Nephron (organoid): Measurements from ENCODE around the gene SLC27A4.

Source experiments
- H3K27ac Mint-ChIP-seq, 3 experiments: 2 replicates each; pipeline ENCODE4 v1.8.0; 2020; ENCODE audit warnings: mixed read lengths in 3 of 3, mild to moderate bottlenecking in 2 of 3, moderate library complexity in 1 of 3
- H3K27me3 Mint-ChIP-seq: 2 replicates; pipeline ENCODE4 v1.8.0; 2021; ENCODE audit warnings: low read depth, mild to moderate bottlenecking, moderate library complexity, mixed read lengths
- H3K36me3 Mint-ChIP-seq: 2 replicates; pipeline ENCODE4 v1.8.0; 2020; ENCODE audit warnings: low read depth, mixed read lengths
- H3K4me1 Mint-ChIP-seq: 2 replicates; pipeline ENCODE4 v1.8.0; 2020; ENCODE audit warnings: mixed read lengths
- H3K4me3 Mint-ChIP-seq, 3 experiments: 2 replicates each; pipeline ENCODE4 v1.8.0; 2020; ENCODE audit warnings: mild to moderate bottlenecking in 3 of 3, mixed read lengths in 3 of 3, moderate library complexity in 2 of 3
- H3K9me3 Mint-ChIP-seq: 2 replicates; pipeline ENCODE4 v1.8.0; 2020; ENCODE audit warnings: mixed read lengths
- CTCF ChIP-seq, 3 experiments: fragments of 200-600 bp; sonication (generic); IDR thresholded peaks; one replicate each; pipeline ENCODE4 v1.5.0; 2021; ENCODE audit warnings: antibody characterized with exemption in 3 of 3; ENCODE audit not compliant: unreplicated experiment in 3 of 3

Gene SLC27A4

GRCh38 chr9:128341435-128341849 lies 1.1 kb downstream of the SLC27A4 start:
- Mint-ChIP-seq H3K4me1 (peaks cover 6% of the 10 kb centered on the region), H3K27ac (peak overlapping the region; percentile 60 to 86 (median 72)), H3K9me3 (no peaks in the 10 kb centered on the region), H3K36me3 (peaks cover 13% of the 10 kb centered on the region), H3K4me3 (peak overlapping the region; percentile 95 to 97 (median 95)), H3K27me3 (no peaks in the 10 kb centered on the region)
- TF ChIP-seq CTCF (IDR thresholded peaks at IDR 0.05; ENCODE audit: unreplicated experiment in 3 of 3): peak; percentile 53 to 58 (median 54)

- Mint-ChIP-seq H3K4me3 (peak overlapping the region in 2 of 3 experiments; percentile 27 to 61), H3K27ac (no peak overlapping the region), H3K36me3 (peaks cover 17% of the 10 kb centered on the region), H3K9me3 (no peaks in the 10 kb centered on the region), H3K27me3 (no peaks in the 10 kb centered on the region), H3K4me1 (peaks cover 6% of the 10 kb centered on the region)
- TF ChIP-seq CTCF (IDR thresholded peaks at IDR 0.05; ENCODE audit: unreplicated experiment in 3 of 3): no peak
Observed at GRCh38 chr9:128342971-128343680, 2.8 kb downstream of the SLC27A4 start.

GRCh38 chr9:128343855-128344254 lies 3.5 kb downstream of the SLC27A4 start:
- Mint-ChIP-seq H3K27me3 (no peaks in the 10 kb centered on the region), H3K4me1 (peaks cover 6% of the 10 kb centered on the region), H3K4me3 (no peak overlapping the region), H3K9me3 (no peaks in the 10 kb centered on the region), H3K27ac (no peak overlapping the region), H3K36me3 (peaks cover 17% of the 10 kb centered on the region)
- no peak for TF ChIP-seq CTCF (IDR thresholded peaks at IDR 0.05; ENCODE audit: unreplicated experiment in 3 of 3)

GRCh38 chr9:128344931-128345605 lies 4.7 kb downstream of the SLC27A4 start:
- Mint-ChIP-seq H3K9me3 (no peaks in the 10 kb centered on the region), H3K4me1 (peaks cover 6% of the 10 kb centered on the region), H3K36me3 (peaks cover 23% of the 10 kb centered on the region), H3K4me3 (no peak overlapping the region), H3K27me3 (no peaks in the 10 kb centered on the region), H3K27ac (no peak overlapping the region)
- TF ChIP-seq CTCF (IDR thresholded peaks at IDR 0.05; ENCODE audit: unreplicated experiment in 3 of 3): no peak

GRCh38 chr9:128349125-128349524 lies 8.8 kb downstream of the SLC27A4 start:
- H3K9me3 Mint-ChIP-seq: no peaks in the 10 kb centered on the region
- no peaks in the 10 kb centered on the region for H3K27me3 Mint-ChIP-seq
- H3K27ac Mint-ChIP-seq: no peak overlapping the region
- no peak overlapping the region for H3K4me3 Mint-ChIP-seq
- peaks cover 35% of the 10 kb centered on the region for H3K36me3 Mint-ChIP-seq
- H3K4me1 Mint-ChIP-seq: no peaks in the 10 kb centered on the region
- TF ChIP-seq CTCF (IDR thresholded peaks at IDR 0.05; ENCODE audit: unreplicated experiment in 3 of 3): no peak
